H9 (cell line): ENCODE results near the gene NUDT16L1. TPM values are rescaled to one million over a fixed set of nuclear protein-coding genes. Genes with fewer than 3 reads are reported as not detected.

ENCODE experiments used
- DNase-seq: peaks from one replicate; pipeline ENCODE4 v3.0.0-alpha.2; 2017
- H2AFZ ChIP-seq: one replicate; pipeline ENCODE4 v1.6.1; 2013; ENCODE audit warnings: mild to moderate bottlenecking, low read length, control low read depth, moderate library complexity
- H2AK5ac ChIP-seq: 2 replicates; pipeline ENCODE4 v1.6.1; 2013; ENCODE audit warnings: low read length, control low read depth, mixed read lengths; ENCODE audit not compliant: insufficient read length
- H2BK120ac ChIP-seq: one replicate; pipeline ENCODE4 v1.6.1; 2013; ENCODE audit warnings: low read depth, mild to moderate bottlenecking, low read length, control low read depth, inconsistent platforms; ENCODE audit not compliant: poor library complexity, severe bottlenecking
- H2BK12ac ChIP-seq: 2 replicates; pipeline ENCODE4 v1.6.1; 2013; ENCODE audit warnings: low read length, control low read depth, mixed read lengths, low read depth; ENCODE audit not compliant: insufficient read length
- H2BK15ac ChIP-seq: 2 replicates; pipeline ENCODE4 v1.6.1; 2013; ENCODE audit warnings: low read depth, low read length, control low read depth
- H2BK20ac ChIP-seq: one replicate; pipeline ENCODE4 v1.6.1; 2013; ENCODE audit warnings: low read depth, mild to moderate bottlenecking, low read length, control low read depth, inconsistent platforms; ENCODE audit not compliant: poor library complexity, severe bottlenecking
- H2BK5ac ChIP-seq: 2 replicates; pipeline ENCODE4 v1.6.1; 2013; ENCODE audit warnings: low read length, control low read depth, mixed read lengths; ENCODE audit not compliant: insufficient read length
- H3K14ac ChIP-seq: 2 replicates; pipeline ENCODE4 v1.6.1; 2013; ENCODE audit warnings: low read length, control low read depth; ENCODE audit not compliant: insufficient read depth
- H3K18ac ChIP-seq: 2 replicates; pipeline ENCODE4 v1.6.1; 2013; ENCODE audit warnings: low read depth, mild to moderate bottlenecking, mixed read lengths, low read length, control low read depth; ENCODE audit not compliant: insufficient read length
- H3K23ac ChIP-seq: 2 replicates; pipeline ENCODE4 v1.6.1; 2013; ENCODE audit warnings: low read length, control low read depth, mixed read lengths, low read depth; ENCODE audit not compliant: insufficient read length
- H3K23me2 ChIP-seq: 2 replicates; pipeline ENCODE4 v1.6.1; 2013; ENCODE audit warnings: low read depth, mild to moderate bottlenecking, mixed read lengths, low read length, control low read depth; ENCODE audit not compliant: insufficient read length, poor library complexity, severe bottlenecking
- H3K27ac ChIP-seq: 2 replicates; pipeline ENCODE4 v1.5.1; 2013; ENCODE audit warnings: low read length, control low read depth, mixed read lengths, low read depth; ENCODE audit not compliant: insufficient read length
- H3K27me3 ChIP-seq: 2 replicates; pipeline ENCODE4 v1.6.1; 2013; ENCODE audit warnings: low read length, control low read depth, inconsistent platforms; ENCODE audit not compliant: insufficient read depth
- H3K4ac ChIP-seq: 2 replicates; pipeline ENCODE4 v1.6.1; 2013; ENCODE audit warnings: low read depth, mild to moderate bottlenecking, control low read depth, inconsistent platforms, low read length, moderate library complexity
- H3K4me1 ChIP-seq: 2 replicates; pipeline ENCODE4 v1.6.1; 2013; ENCODE audit warnings: low read length, control low read depth, inconsistent platforms; ENCODE audit not compliant: insufficient read depth
- H3K4me2 ChIP-seq: 2 replicates; pipeline ENCODE4 v1.6.1; 2013; ENCODE audit warnings: low read length, control low read depth, mixed read lengths; ENCODE audit not compliant: insufficient read length, insufficient read depth
- H3K56ac ChIP-seq: 2 replicates; pipeline ENCODE4 v1.6.1; 2013; ENCODE audit warnings: low read depth, mild to moderate bottlenecking, mixed read lengths, low read length, control low read depth; ENCODE audit not compliant: insufficient read length
- H3K79me1 ChIP-seq: 2 replicates; pipeline ENCODE4 v1.6.1; 2013; ENCODE audit warnings: low read depth, mild to moderate bottlenecking, moderate library complexity, low read length, control low read depth, inconsistent platforms; ENCODE audit not compliant: insufficient read depth, poor library complexity, severe bottlenecking
- H3K79me2 ChIP-seq: 2 replicates; pipeline ENCODE4 v1.6.1; 2013; ENCODE audit warnings: low read length, control low read depth, inconsistent platforms; ENCODE audit not compliant: insufficient read depth
- H3K9ac ChIP-seq: 2 replicates; pipeline ENCODE4 v1.6.1; 2013; ENCODE audit warnings: low read length, control low read depth, mixed read lengths; ENCODE audit not compliant: insufficient read length; ENCODE audit errors: extremely low read depth
- H3K9me3 ChIP-seq: one replicate; pipeline ENCODE4 v1.6.1; 2013; ENCODE audit warnings: low read depth, low read length, inconsistent platforms; ENCODE audit not compliant: control insufficient read depth
- H3T11ph ChIP-seq: one replicate; pipeline ENCODE4 v1.6.1; 2013; ENCODE audit warnings: mild to moderate bottlenecking, low read length, control low read depth, inconsistent platforms
- H4K20me1 ChIP-seq: one replicate; pipeline ENCODE4 v1.6.1; 2013; ENCODE audit not compliant: control insufficient read depth, insufficient read length, insufficient read depth
- H4K5ac ChIP-seq: 2 replicates; pipeline ENCODE4 v1.6.1; 2013; ENCODE audit warnings: low read depth, mild to moderate bottlenecking, mixed read lengths, low read length, control low read depth; ENCODE audit not compliant: insufficient read length
- H4K8ac ChIP-seq: replicated peaks from 2 replicates; pipeline ENCODE4 v1.6.1; 2013; ENCODE audit warnings: low read length, control low read depth, mixed read lengths, low read depth; ENCODE audit not compliant: insufficient read length
- H4K91ac ChIP-seq: 2 replicates; pipeline ENCODE4 v1.6.1; 2013; ENCODE audit warnings: low read depth, mild to moderate bottlenecking, moderate library complexity, mixed read lengths, low read length, control low read depth; ENCODE audit not compliant: insufficient read length
- H3K27ac Mint-ChIP-seq, 3 experiments: 2 replicates in 2 of 3; 3 replicates in 1 of 3; pipeline ENCODE4 v1.8.0; 2020 to 2021; ENCODE audit warnings: mixed read lengths in 3 of 3, mild to moderate bottlenecking in 1 of 3, moderate library complexity in 1 of 3
- H3K27me3 Mint-ChIP-seq: 2 replicates; pipeline ENCODE4 v1.8.0; 2021; ENCODE audit warnings: low read depth, mild to moderate bottlenecking, moderate library complexity, mixed read lengths
- H3K36me3 Mint-ChIP-seq, 3 experiments: 2 replicates in 2 of 3; 3 replicates in 1 of 3; pipeline ENCODE4 v1.8.0; 2020 to 2021; ENCODE audit warnings: low read depth in 3 of 3, mixed read lengths in 3 of 3; ENCODE audit not compliant: insufficient read depth in 1 of 3
- H3K4me1 Mint-ChIP-seq, 2 experiments: 2 replicates each; pipeline ENCODE4 v1.8.0; 2020; ENCODE audit warnings: mixed read lengths in 2 of 2
- H3K4me3 Mint-ChIP-seq, 2 experiments: 2 replicates in 1 of 2; 3 replicates in 1 of 2; pipeline ENCODE4 v1.8.0; 2020 to 2021; ENCODE audit warnings: mild to moderate bottlenecking in 2 of 2, mixed read lengths in 2 of 2, moderate library complexity in 1 of 2
- H3K9me3 Mint-ChIP-seq, 2 experiments: 2 replicates in 1 of 2; 3 replicates in 1 of 2; pipeline ENCODE4 v1.8.0; 2020; ENCODE audit warnings: mild to moderate bottlenecking in 2 of 2, mixed read lengths in 2 of 2, moderate library complexity in 1 of 2
- WGBS: extraction: QIAGEN DNeasy Blood & Tissue Kit; methylation state at CpG from one replicate; pipeline ENCODE4 v1.1.7; 2013; ENCODE audit warnings: missing lambda C conversion rate, low lambda C conversion rate, mixed read lengths; ENCODE audit not compliant: insufficient read length; ENCODE audit errors: extremely low coverage; 5-methylcytosine and 5-hydroxymethylcytosine counted together
- total RNA-seq: library from RNA; stranded (reverse); gene quantifications from 2 replicates; pipeline ENCODE4 v1.2.1, GENCODE V29; 2021
- TF ChIP-seq, protein P1 (sequence below): fragments of 200-600 bp; sonication (generic); conservative IDR thresholded peaks from 3 replicates; pipeline ENCODE4 v1.8.0; 2021; ENCODE audit warnings: antibody characterized with exemption, mild to moderate bottlenecking

NUDT16L1 gene
- total RNA-seq, 1 experiment from 2014 or later = 49.4 TPM

DNA sequence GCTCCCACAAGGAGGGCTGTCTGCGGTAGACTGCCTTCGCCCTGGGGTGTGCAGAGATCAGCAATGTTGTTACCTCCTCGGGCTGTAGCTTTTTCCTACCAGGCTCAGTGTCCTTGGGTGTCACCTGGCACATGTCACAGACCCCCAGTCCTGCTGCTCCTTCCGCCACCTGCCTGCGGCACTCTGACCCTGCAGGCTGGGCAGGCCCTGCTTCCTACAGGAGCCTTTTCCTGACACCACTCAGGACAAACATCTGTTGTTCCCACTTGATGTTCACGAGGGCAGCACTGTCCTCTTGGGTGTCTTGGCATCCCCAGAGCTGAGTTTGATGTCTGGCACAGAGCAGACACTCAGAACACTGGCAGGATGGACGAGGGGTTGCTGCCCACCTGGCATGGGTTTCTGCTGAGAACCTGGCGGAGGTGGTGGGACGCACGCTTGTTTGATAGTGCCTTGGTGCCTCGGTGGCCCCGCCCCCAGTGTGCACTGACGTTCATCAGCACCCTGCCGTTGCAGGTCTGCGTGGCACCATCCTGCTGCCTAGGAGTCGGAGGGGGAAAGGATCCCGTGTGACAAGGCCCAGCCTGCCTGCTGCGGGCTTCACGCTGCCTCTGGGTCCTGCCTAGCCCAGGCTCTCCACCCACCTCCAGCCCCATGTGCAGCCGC, 26.7 kb upstream of the NUDT16L1 start:
- no peak overlapping the region for H2BK15ac ChIP-seq
- no peak overlapping the region for H4K8ac ChIP-seq
- H2BK12ac ChIP-seq = no peak overlapping the region
- no peaks in the 10 kb centered on the region for H3K79me1 ChIP-seq
- no peak overlapping the region for H3K9ac ChIP-seq
- no peak overlapping the region for H2BK5ac ChIP-seq
- peaks cover 0 to 8% of the 10 kb centered on the region in 2 experiments; a peak in 2 of 4 replicates for H3K4me1 Mint-ChIP-seq
- no peaks in the 10 kb centered on the region for H3K23me2 ChIP-seq
- TF ChIP-seq, protein P1, sequence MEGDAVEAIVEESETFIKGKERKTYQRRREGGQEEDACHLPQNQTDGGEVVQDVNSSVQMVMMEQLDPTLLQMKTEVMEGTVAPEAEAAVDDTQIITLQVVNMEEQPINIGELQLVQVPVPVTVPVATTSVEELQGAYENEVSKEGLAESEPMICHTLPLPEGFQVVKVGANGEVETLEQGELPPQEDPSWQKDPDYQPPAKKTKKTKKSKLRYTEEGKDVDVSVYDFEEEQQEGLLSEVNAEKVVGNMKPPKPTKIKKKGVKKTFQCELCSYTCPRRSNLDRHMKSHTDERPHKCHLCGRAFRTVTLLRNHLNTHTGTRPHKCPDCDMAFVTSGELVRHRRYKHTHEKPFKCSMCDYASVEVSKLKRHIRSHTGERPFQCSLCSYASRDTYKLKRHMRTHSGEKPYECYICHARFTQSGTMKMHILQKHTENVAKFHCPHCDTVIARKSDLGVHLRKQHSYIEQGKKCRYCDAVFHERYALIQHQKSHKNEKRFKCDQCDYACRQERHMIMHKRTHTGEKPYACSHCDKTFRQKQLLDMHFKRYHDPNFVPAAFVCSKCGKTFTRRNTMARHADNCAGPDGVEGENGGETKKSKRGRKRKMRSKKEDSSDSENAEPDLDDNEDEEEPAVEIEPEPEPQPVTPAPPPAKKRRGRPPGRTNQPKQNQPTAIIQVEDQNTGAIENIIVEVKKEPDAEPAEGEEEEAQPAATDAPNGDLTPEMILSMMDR = no peak; the same call in 2 of the 3 replicates
- H3K4ac ChIP-seq = no peak overlapping the region
- H3K79me2 ChIP-seq = no peaks in the 10 kb centered on the region
- H3K36me3 Mint-ChIP-seq = peaks cover 10 to 52% (median 13%) of the 10 kb centered on the region in 3 experiments; a peak in 6 of 7 replicates
- no peak overlapping the region for H4K91ac ChIP-seq
- no peak for DNase-seq
- H3K27me3 Mint-ChIP-seq = no peaks in the 10 kb centered on the region; the same call in 1 of the 2 replicates
- H3K27me3 ChIP-seq = no peaks in the 10 kb centered on the region
- H2BK20ac ChIP-seq = no peak overlapping the region
- no peak overlapping the region for H3K23ac ChIP-seq
- no peak overlapping the region for H2AK5ac ChIP-seq
- no CpG with 5 or more reads among the region's 20 CpGs for WGBS
- no peak overlapping the region for H3K56ac ChIP-seq
- no peak overlapping the region for H4K5ac ChIP-seq
- no peaks in the 10 kb centered on the region for H4K20me1 ChIP-seq
- no peak overlapping the region for H3T11ph ChIP-seq
- H3K27ac Mint-ChIP-seq = no peak overlapping the region
- H2BK120ac ChIP-seq = no peak overlapping the region
- no peak overlapping the region for H3K4me3 Mint-ChIP-seq
- H3K4me2 ChIP-seq = no peak overlapping the region
- no peaks in the 10 kb centered on the region for H3K9me3 ChIP-seq
- H3K18ac ChIP-seq = no peak overlapping the region
- H3K4me1 ChIP-seq = no peaks in the 10 kb centered on the region
- H3K27ac ChIP-seq = no peak overlapping the region
- H2AFZ ChIP-seq = no peak overlapping the region
- H3K14ac ChIP-seq = no peak overlapping the region
- H3K9me3 Mint-ChIP-seq = no peaks in the 10 kb centered on the region
